ENCODE measurements around the gene SERBP1.

Gene SERBP1

GRCh38 chr1:67463298-67463955 is 33.2 kb upstream of the SERBP1 start:
- Mint-ChIP-seq H3K9me3 (no peaks in the 10 kb centered on the region), H3K4me1 (peaks cover 71% of the 10 kb centered on the region), H3K27me3 (ENCODE audit: low read depth) (no peaks in the 10 kb centered on the region), H3K4me3 (peak overlapping the region in 1 of 3 experiments; percentile 37), H3K36me3 (ENCODE audit: low read depth) (no peaks in the 10 kb centered on the region), H3K27ac (peak overlapping the region; percentile 26 to 61 (median 36))
- no peak for TF ChIP-seq CTCF (IDR thresholded peaks at IDR 0.05; ENCODE audit: unreplicated experiment in 3 of 3)

- Mint-ChIP-seq H3K4me3 (no peak overlapping the region), H3K36me3 (ENCODE audit: low read depth) (no peaks in the 10 kb centered on the region), H3K4me1 (peaks cover 66% of the 10 kb centered on the region), H3K27ac (peak overlapping the region; percentile 58 to 71 (median 69)), H3K27me3 (ENCODE audit: low read depth) (no peaks in the 10 kb centered on the region), H3K9me3 (no peaks in the 10 kb centered on the region)
- no peak for TF ChIP-seq CTCF (IDR thresholded peaks at IDR 0.05; ENCODE audit: unreplicated experiment in 3 of 3)
Measured at GRCh38 chr1:67460676-67461500, 30.7 kb upstream of the SERBP1 start.

- peak overlapping the region in 2 of 3 experiments; percentile 34 to 75 for H3K27ac Mint-ChIP-seq
- H3K4me1 Mint-ChIP-seq = peaks cover 50% of the 10 kb centered on the region
- no peaks in the 10 kb centered on the region for H3K36me3 Mint-ChIP-seq (ENCODE audit: low read depth)
- H3K9me3 Mint-ChIP-seq = no peaks in the 10 kb centered on the region
- no peak overlapping the region for H3K4me3 Mint-ChIP-seq
- no peaks in the 10 kb centered on the region for H3K27me3 Mint-ChIP-seq (ENCODE audit: low read depth)
- no peak for TF ChIP-seq CTCF (IDR thresholded peaks at IDR 0.05; ENCODE audit: unreplicated experiment in 3 of 3)
Measured at GRCh38 chr1:67459068-67459467, 28.9 kb upstream of the SERBP1 start.

- no peak overlapping the region for H3K4me3 Mint-ChIP-seq
- H3K27ac Mint-ChIP-seq = peak overlapping the region in 2 of 3 experiments; percentile 34 to 75
- no peaks in the 10 kb centered on the region for H3K36me3 Mint-ChIP-seq (ENCODE audit: low read depth)
Measured at GRCh38 chr1:67458663-67459062, 28.5 kb upstream of the SERBP1 start.

GRCh38 chr1:67457247-67457646 is 27.0 kb upstream of the SERBP1 start:
- Mint-ChIP-seq H3K36me3 (ENCODE audit: low read depth) (no peaks in the 10 kb centered on the region), H3K4me1 (peaks cover 36% of the 10 kb centered on the region), H3K4me3 (no peak overlapping the region), H3K9me3 (no peaks in the 10 kb centered on the region), H3K27ac (peak overlapping the region in 2 of 3 experiments; percentile 19 to 81), H3K27me3 (ENCODE audit: low read depth) (peaks cover 4% of the 10 kb centered on the region)
- TF ChIP-seq CTCF (IDR thresholded peaks at IDR 0.05; ENCODE audit: unreplicated experiment in 3 of 3) = no peak

More at GRCh38 chr1:67458663-67459062, 28.5 kb upstream of the SERBP1 start:
- no peak for TF ChIP-seq CTCF (IDR thresholded peaks at IDR 0.05; ENCODE audit: unreplicated experiment in 3 of 3)
- no peaks in the 10 kb centered on the region for H3K27me3 Mint-ChIP-seq (ENCODE audit: low read depth)
- H3K4me1 Mint-ChIP-seq = peaks cover 46% of the 10 kb centered on the region
- H3K9me3 Mint-ChIP-seq = no peaks in the 10 kb centered on the region
